Stimulated activated CD4-positive, alpha-beta T cell treated with anti-CD3 and anti-CD28 coated beads, Interleukin-4, amount 100 ng/mL, for 24 hours (primary cell): ENCODE data around the gene LMBRD1.
"Not testable (repeated sequence)": the region's sequence is repeated elsewhere in the genome, so short reads cannot be mapped to it uniquely, and the experiment has no call there.

Experiments used
- DNase-seq: peaks from one replicate; pipeline ENCODE4 v3.0.0-alpha.2; 2020

The LMBRD1 gene

GRCh38 chr6:69732045-69732444 is 64.8 kb downstream of the LMBRD1 start:
- DNase-seq: no peak

- no peak for DNase-seq
These were observed 66.8 kb downstream of the LMBRD1 start for GRCh38 chr6:69729870-69730449.

GRCh38 chr6:69722683-69723082 is 74.1 kb downstream of the LMBRD1 start:
- DNase-seq: no peak

GRCh38 chr6:69719602-69720193 is 77.1 kb downstream of the LMBRD1 start:
- no peak for DNase-seq

GRCh38 chr6:69706724-69707123 is 90.1 kb downstream of the LMBRD1 start:
- no peak for DNase-seq

- no peak for DNase-seq
These were observed 90.9 kb downstream of the LMBRD1 start for GRCh38 chr6:69705954-69706353.

- DNase-seq: no peak
These were observed 91.9 kb downstream of the LMBRD1 start for GRCh38 chr6:69704916-69705315.

- DNase-seq: no peak
These were observed 97.2 kb downstream of the LMBRD1 start for GRCh38 chr6:69699655-69700054.

- DNase-seq: no peak
These were observed 100.5 kb downstream of the LMBRD1 start for GRCh38 chr6:69696273-69696672.

- no peak for DNase-seq
These were observed 103.0 kb downstream of the LMBRD1 start for GRCh38 chr6:69693762-69694161.

- no peak for DNase-seq
These were observed 105.8 kb downstream of the LMBRD1 start for GRCh38 chr6:69690986-69691385.

- DNase-seq: no peak
These were observed 116.5 kb downstream of the LMBRD1 start for GRCh38 chr6:69680302-69680701.

- no peak for DNase-seq
These were observed 123.5 kb downstream of the LMBRD1 start for GRCh38 chr6:69673298-69673697.

- DNase-seq: no peak
These were observed 127.9 kb downstream of the LMBRD1 start for GRCh38 chr6:69668916-69669315.

- DNase-seq: not testable (repeated sequence)
These were observed 130.0 kb downstream of the LMBRD1 start for GRCh38 chr6:69666779-69667178.

GRCh38 chr6:69665437-69665836 is 131.4 kb downstream of the LMBRD1 start:
- DNase-seq: no peak

- no peak for DNase-seq
These were observed 132.3 kb downstream of the LMBRD1 start for GRCh38 chr6:69664551-69664950.

- no peak for DNase-seq
These were observed 133.6 kb downstream of the LMBRD1 start for GRCh38 chr6:69663215-69663614.

GRCh38 chr6:69650703-69651102 is 146.1 kb downstream of the LMBRD1 start:
- no peak for DNase-seq

- DNase-seq: no peak
These were observed 149.1 kb downstream of the LMBRD1 start for GRCh38 chr6:69647726-69648125.

GRCh38 chr6:69643688-69644087 is 153.1 kb downstream of the LMBRD1 start:
- DNase-seq: no peak

GRCh38 chr6:69632932-69633331 is 163.9 kb downstream of the LMBRD1 start:
- no peak for DNase-seq

- DNase-seq: no peak
These were observed 165.1 kb downstream of the LMBRD1 start for GRCh38 chr6:69631552-69632346.

GRCh38 chr6:69630767-69631166 is 166.0 kb downstream of the LMBRD1 start:
- no peak for DNase-seq
